Progenitor cell of endocrine pancreas (in vitro differentiated cells): ENCODE results near the gene TMIE. TPM values are rescaled to one million over a fixed set of nuclear protein-coding genes. Genes with fewer than 3 reads are reported as not detected.

Experiments used
- DNase-seq: peaks from one replicate; pipeline ENCODE4 v3.0.0; 2021; ENCODE audit warnings: low spot score; ENCODE audit not compliant: unreplicated experiment
- H3K27ac Mint-ChIP-seq: 2 replicates; pipeline ENCODE4 v1.8.0; 2021; ENCODE audit warnings: mild to moderate bottlenecking, moderate library complexity, mixed read lengths
- H3K27me3 Mint-ChIP-seq: 2 replicates; pipeline ENCODE4 v1.8.0; 2021; ENCODE audit warnings: mixed read lengths
- H3K36me3 Mint-ChIP-seq: 2 replicates; pipeline ENCODE4 v1.8.0; 2022; ENCODE audit warnings: mixed read lengths; ENCODE audit not compliant: insufficient read depth
- H3K4me1 Mint-ChIP-seq: 2 replicates; pipeline ENCODE4 v1.8.0; 2021; ENCODE audit warnings: low read depth, mixed read lengths
- H3K4me3 Mint-ChIP-seq: 2 replicates; pipeline ENCODE4 v1.8.0; 2021; ENCODE audit warnings: low read depth, mild to moderate bottlenecking, moderate library complexity, mixed read lengths
- H3K9me3 Mint-ChIP-seq: 2 replicates; pipeline ENCODE4 v1.8.0; 2021; ENCODE audit warnings: low read depth, mixed read lengths
- CTCF ChIP-seq: fragments of 200-600 bp; sonication (generic); IDR thresholded peaks from one replicate; pipeline ENCODE4 v1.5.0; 2021; ENCODE audit warnings: antibody characterized with exemption, mild to moderate bottlenecking; ENCODE audit not compliant: unreplicated experiment
- total RNA-seq: library from RNA; stranded (reverse); gene quantifications from 2 replicates; pipeline ENCODE4 v1.2.1, GENCODE V29; 2021

TMIE gene
- total RNA-seq, 1 donor from 2014 or later: 0.50 TPM

- Mint-ChIP-seq H3K4me1 (peaks cover 3% of the 10 kb centered on the region), H3K27ac (no peak overlapping the region), H3K27me3 (peaks cover 18% of the 10 kb centered on the region), H3K36me3 (no peaks in the 10 kb centered on the region), H3K9me3 (peaks cover 4% of the 10 kb centered on the region), H3K4me3 (no peak overlapping the region)
- no peak for DNase-seq
- TF ChIP-seq CTCF: no peak
Measured at GRCh38 chr3:46719735-46720271, 18.6 kb downstream of the TMIE start.

- Mint-ChIP-seq H3K27ac (no peak overlapping the region), H3K4me3 (no peak overlapping the region), H3K4me1 (peaks cover 3% of the 10 kb centered on the region), H3K9me3 (peaks cover 4% of the 10 kb centered on the region), H3K36me3 (no peaks in the 10 kb centered on the region), H3K27me3 (peaks cover 18% of the 10 kb centered on the region)
- TF ChIP-seq CTCF: no peak
- no peak for DNase-seq
Measured at GRCh38 chr3:46721009-46721408, 19.8 kb downstream of the TMIE start.

GRCh38 chr3:46722443-46722842 lies 21.3 kb downstream of the TMIE start:
- H3K36me3 Mint-ChIP-seq: no peaks in the 10 kb centered on the region
- H3K4me3 Mint-ChIP-seq: no peak overlapping the region
- peaks cover 3% of the 10 kb centered on the region for H3K4me1 Mint-ChIP-seq
- no peak for TF ChIP-seq CTCF
- no peak overlapping the region for H3K27ac Mint-ChIP-seq
- no peak for DNase-seq
- H3K27me3 Mint-ChIP-seq: peaks cover 17% of the 10 kb centered on the region
- peaks cover 4% of the 10 kb centered on the region for H3K9me3 Mint-ChIP-seq

- Mint-ChIP-seq H3K4me3 (no peak overlapping the region), H3K9me3 (peaks cover 4% of the 10 kb centered on the region), H3K27me3 (peaks cover 11% of the 10 kb centered on the region), H3K4me1 (peaks cover 3% of the 10 kb centered on the region), H3K36me3 (no peaks in the 10 kb centered on the region), H3K27ac (no peak overlapping the region)
- no peak for TF ChIP-seq CTCF
- DNase-seq: no peak
Measured at GRCh38 chr3:46724424-46724823, 23.2 kb downstream of the TMIE start.

GRCh38 chr3:46725621-46726314 lies 24.6 kb downstream of the TMIE start:
- DNase-seq: no peak
- Mint-ChIP-seq H3K4me1 (no peaks in the 10 kb centered on the region), H3K9me3 (peaks cover 4% of the 10 kb centered on the region), H3K36me3 (no peaks in the 10 kb centered on the region), H3K27ac (no peak overlapping the region), H3K4me3 (no peak overlapping the region), H3K27me3 (peaks cover 9% of the 10 kb centered on the region)
- TF ChIP-seq CTCF: no peak
